22Rv1 (cell line): ENCODE measurements around the gene GFPT2.

Experiments used
- ZFX ChIP-seq: fragments of 450-650 bp; IDR thresholded peaks from 2 replicates; pipeline ENCODE4 v1.6.1; 2017; ENCODE audit warnings: antibody characterized with exemption, borderline replicate concordance
- TF ChIP-seq, protein P1 (sequence below): fragments of 450-650 bp; IDR thresholded peaks from 2 replicates; pipeline ENCODE4 v1.5.1; 2017; ENCODE audit warnings: mild to moderate bottlenecking

DNA sequence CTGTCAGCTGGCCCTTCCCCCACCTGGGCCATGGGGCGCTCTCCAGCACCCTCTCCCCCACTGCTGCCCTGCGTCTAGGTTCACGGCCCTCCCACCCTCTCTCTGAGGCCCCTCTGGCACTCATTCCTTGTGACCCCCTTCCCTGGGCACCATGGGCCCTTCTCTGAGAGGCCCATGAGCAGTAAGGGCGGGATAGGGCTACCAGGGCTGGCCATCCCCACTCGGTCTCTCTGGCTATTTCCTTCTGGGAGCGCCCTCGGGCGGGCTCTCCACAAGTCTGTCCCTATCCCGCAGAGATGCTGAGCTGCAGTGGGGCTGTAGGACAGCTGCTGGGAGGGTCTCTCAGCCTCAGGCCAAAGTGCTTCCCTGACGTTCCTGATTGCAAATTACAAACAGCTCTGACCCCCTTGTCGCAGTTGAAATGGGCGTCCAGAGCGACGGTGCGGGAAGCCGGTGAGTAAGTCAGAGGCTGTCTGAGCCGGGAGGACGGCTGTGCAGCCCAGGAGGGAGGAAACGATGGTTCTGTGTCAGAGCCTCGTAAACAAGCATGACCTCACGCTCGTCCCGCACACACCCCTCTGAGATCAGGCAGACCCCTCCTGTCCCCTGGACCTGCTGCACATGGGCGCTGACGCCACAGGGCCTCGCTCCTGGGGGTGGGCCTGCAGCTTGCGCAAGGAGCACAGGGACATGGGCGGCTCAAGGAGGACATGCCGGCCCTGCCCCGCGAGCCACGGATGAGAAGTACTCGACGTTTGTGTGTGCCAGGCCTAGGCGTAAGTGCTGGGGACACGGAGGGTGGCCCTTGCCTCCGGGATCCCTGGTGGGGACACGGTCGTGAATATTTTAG lies 36.3 kb upstream of the GFPT2 start:
- TF ChIP-seq, protein P1, sequence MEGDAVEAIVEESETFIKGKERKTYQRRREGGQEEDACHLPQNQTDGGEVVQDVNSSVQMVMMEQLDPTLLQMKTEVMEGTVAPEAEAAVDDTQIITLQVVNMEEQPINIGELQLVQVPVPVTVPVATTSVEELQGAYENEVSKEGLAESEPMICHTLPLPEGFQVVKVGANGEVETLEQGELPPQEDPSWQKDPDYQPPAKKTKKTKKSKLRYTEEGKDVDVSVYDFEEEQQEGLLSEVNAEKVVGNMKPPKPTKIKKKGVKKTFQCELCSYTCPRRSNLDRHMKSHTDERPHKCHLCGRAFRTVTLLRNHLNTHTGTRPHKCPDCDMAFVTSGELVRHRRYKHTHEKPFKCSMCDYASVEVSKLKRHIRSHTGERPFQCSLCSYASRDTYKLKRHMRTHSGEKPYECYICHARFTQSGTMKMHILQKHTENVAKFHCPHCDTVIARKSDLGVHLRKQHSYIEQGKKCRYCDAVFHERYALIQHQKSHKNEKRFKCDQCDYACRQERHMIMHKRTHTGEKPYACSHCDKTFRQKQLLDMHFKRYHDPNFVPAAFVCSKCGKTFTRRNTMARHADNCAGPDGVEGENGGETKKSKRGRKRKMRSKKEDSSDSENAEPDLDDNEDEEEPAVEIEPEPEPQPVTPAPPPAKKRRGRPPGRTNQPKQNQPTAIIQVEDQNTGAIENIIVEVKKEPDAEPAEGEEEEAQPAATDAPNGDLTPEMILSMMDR: no peak
- TF ChIP-seq ZFX: no peak
